T-helper 2 cell treated with Interferon-gamma antibody and Interleukin-4, amounts not matched to agents 100 ng/mL and 5 ng/mL, for 36 hours (primary cell): Measurements from ENCODE around the gene MAP6. TPM values are rescaled to one million over a fixed set of nuclear protein-coding genes. Genes with fewer than 3 reads are reported as not detected.
"Not testable (repeated sequence)": the region's sequence is repeated elsewhere in the genome, so short reads cannot be mapped to it uniquely, and the experiment has no call there.

Experiments
- intact Hi-C: fragments of 100-400 bp; cut with micrococcal nuclease; formaldehyde crosslinking; loops from one replicate; pipeline ENCODE4 v1.15.1; 2023
- total RNA-seq: library from RNA; stranded (reverse); gene quantifications from 2 replicates; pipeline ENCODE4 v1.2.3, GENCODE V29; 2022

Gene MAP6
- total RNA-seq, 1 donor from 2014 or later: 0.14 TPM

DNA sequence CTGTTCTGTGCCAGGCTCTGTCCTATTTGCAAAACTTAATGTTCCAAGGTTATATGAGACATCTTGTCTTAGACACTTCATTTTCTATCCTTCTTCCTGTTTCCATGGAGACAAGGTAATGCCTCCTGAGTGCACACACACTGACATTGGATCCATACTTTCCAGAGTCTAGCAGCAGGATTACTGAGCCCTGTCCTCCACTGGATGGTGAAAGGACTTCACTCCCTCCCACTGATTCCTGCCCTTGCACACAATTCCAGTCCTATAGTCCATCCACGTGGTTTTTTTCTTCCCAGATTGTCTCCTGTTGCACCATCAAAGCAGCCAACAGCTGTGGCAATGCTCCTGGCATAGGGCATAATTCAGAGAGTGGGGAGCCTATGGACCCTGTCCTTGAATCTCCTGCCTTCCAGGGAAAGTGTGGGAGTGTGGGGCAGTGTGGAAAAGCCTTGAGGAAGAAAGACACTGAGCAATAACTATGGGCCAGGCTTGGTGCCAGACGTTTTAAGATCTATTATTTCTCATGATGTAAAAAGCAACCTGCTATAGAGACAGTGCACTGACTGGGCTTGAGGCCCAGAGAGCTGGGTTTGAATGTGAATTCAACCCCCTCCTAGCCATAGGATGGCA lies 75.4 kb downstream of the MAP6 start:
- intact Hi-C loops: no loop called here

DNA sequence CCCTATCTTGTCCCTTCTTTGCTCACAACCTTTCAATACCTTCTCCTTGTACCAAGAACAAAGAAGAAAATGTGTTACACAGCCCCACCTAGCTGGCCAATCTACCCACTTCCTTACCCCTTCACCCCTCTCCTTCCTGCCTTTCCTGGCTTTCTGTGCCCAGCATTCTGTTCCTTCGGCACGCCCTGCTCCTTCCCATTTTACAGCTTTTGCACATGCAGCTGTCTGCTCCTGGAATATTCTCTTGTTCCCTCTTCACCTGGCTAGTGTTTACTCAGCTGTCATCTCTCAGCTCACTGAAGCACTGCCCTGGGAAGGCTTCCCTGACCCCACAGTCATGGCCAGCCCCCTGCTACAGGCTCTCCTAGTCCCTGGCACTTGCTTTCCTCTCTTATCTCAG lies 76.1 kb downstream of the MAP6 start:
- intact Hi-C loops: no loop called here

DNA sequence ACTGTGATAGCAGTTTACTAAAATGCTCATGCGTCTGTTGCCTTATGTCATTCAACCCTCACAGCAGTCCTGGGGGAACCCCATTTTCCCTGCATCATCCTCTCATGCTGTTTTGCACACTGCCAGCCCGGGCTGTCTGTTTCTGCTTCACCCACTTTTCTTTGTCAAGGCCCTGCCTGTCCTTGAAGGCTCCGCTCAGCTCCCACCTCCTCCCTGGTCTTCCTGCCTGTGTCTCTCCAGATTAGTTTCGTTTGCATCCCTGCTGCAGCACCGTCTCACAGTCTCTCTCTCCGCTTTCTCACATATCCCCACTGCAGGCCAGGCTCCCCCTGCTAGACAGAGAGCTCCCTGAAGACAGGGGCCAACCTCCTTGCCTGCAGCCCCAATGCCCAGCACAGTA lies 76.9 kb downstream of the MAP6 start:
- intact Hi-C loops: no loop called here

DNA sequence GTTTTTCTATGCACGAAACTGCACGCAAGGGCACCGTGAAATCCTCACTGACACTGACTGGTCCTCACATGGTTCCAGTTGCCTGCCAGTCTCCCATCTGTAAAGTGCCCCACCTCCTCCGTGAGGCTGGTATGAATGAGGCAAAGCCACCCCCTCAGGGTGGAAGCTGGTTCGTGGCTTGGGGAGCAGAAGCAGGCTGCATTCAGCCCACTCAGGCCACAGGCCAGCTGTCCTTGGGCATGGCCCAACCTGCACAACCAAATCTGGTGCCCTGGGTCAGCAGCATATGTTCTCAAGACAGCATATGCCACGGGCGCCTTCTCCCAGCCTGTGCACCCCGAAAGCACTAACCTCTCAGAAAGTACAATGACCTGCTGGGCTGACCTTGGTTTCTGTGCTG lies 77.5 kb downstream of the MAP6 start:
- intact Hi-C loops: no loop called here

DNA sequence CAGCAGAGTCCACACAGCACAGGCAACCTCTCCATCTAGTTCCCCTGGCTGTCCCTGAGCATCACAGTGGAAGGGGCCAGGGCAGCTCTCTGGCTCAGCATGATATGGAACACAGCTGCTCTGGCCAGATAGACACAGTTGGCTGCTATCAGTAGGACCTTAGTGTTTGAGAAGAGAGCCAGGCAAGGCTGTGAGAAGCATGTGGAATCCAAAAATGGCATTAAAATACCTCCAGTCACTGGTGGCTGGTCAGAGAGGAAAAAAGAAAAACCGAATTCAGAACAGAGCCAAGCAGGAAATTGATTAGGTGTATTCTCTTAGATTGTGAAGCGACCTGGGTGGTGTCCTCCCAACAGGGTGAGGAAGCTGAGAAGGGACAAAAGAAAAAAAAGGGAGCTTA lies 78.9 kb downstream of the MAP6 start:
- intact Hi-C loops: no loop called here

DNA sequence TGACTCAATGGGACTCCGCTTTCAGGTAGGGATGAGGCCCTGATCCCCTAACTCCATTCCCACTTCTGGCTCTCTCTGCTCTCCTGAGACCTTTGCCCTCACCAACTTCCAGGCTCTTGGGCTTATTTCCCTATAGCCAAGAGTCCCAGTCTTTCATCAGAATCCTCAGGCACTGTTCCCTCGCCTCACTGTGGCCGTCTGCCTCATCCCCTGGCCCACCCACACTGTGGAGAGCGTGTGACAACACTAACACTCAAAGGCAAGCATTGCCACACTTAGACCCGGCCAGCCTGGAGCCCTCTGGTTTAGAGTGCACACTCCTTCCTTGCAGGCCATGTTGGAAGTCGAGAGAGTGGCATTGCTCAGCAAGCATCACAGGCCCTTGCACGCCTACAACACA lies 79.8 kb downstream of the MAP6 start:
- intact Hi-C loops: no loop called here

DNA sequence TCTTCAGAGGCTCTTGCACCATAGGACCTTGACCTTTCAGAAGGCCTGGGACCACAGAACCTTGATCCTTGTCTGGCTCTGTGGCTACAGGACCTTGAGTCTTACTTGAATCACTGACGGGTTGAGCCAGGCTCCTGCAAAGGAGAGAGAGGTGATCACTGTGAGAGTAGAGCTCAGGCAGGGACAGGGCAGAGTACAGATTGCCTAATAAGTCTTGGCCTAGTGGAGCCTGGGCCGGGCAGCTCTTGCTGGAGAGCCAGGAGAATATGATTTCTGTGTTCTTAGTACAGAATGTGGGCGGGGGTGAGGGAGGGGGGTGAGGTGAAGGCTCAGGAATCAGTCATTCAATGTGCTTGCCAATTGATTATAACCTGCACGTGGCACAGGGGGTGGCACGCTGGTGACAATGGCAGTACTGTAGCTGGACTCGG lies 80.8 kb downstream of the MAP6 start:
- intact Hi-C loops: no loop called here

DNA sequence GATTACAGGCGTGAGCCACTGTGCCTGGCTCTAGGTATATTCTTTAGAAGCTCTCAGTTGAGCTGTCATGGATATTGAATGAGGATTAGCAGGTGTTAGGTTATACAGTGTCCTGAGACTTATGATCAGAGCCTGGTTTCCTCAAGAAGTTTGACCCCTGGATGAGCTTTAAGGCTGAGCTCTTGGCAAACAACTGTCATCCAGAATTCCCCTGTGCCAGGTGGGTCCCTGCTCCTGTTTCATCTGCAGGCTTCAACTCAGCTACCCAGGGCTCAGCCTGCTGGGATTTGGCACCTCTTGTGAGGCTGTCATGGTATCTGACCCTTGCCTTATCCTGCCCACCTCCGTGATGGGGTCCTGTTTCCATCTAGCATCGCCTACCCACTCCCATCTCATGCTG lies 82.4 kb downstream of the MAP6 start:
- intact Hi-C loops: no loop called here

DNA sequence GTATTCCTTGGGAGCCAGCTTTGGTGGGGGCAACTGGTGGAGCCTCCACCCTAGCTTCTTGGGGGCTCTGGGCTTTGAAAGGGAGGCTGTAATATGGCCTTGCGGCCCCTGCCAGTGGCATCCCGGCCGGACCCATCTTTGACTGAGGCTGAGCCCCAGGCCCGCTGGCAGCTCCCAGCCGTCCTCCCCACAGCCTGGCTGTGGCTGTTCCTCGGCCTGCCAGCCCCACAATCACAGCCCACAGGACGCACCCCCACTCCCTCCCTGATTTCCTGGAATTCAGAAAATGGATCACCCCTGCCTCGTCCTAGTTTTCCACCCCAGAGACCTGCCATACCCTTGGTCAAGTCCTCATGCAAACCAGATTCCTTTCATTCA lies 83.6 kb downstream of the MAP6 start:
- intact Hi-C loops: no loop called here

DNA sequence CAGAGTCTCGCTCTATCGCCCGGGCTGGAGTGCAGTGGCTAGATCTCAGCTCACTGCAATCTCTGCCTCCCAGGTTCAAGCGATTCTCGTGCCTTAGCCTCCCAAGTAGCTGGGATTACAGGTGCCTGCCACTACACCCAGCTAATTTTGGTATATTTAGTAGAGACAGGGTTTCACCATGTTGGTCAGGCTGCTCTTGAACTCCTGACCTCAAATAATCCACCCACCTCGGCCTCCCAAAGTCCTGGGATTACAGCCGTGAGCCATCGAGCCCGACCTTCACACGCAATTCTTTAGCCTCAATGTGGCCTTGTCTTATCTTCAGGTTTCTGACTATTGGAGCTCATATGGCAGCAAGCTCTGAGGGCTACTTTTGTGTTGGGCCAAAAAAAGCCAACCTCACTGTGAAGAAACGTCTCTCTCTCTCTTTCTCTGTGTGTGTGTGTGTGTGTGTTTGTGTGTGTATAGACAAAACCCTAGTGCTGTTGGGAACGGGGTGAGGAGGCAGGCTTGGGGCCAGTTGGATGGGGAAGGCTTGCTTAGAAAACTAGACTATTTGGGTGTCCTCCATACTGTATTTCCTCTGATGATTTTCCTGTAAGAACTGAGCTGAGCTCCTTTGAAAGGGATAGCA lies 84.1 kb downstream of the MAP6 start:
- intact Hi-C loops: not testable (repeated sequence)

DNA sequence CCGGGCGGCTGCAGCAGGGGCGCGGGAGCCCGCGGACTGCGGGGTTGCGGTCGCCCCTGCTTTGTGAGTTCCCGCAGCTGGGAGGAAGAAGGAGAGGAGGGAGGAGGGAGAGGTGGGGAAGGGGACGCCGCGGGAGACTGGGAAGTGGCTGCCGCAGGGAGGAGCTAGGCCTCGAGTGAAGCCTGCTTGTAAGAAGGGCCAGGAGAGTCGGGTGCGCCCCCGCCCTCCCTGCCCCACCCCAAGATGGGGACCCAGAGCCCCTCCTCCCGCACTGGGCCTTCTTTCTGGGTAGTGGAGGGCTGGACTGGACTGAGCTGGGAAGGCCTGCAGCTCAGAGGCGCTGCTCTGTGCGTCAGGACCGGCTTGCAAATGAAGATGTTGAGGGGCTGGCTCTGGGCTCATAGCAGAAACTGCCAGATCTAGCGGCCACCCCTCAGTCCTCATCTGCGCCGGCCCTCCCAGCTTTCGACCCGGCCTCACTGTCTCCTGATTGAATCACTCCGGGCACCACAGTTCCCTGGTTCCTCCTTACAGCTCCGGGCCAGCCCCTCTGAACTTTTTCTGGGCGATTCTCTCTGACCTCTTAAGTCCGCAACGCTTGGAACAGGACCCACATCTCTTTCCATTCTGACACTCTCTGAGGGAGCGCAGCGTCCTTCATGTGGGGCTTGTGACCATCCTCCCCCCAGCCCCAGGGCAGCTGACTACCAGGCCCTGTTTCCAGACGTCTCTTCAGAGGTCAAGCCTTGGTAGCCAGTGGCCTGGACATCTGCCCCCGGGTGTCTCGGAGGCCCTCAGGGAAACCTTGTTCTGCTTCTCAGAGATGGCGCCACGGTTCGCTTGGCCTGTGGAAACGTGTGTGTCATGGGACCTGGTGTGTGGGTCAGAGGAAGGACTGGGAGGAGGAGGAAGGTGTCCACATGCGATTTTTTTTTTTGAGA lies 84.8 kb downstream of the MAP6 start:
- intact Hi-C loops: no loop called here

DNA sequence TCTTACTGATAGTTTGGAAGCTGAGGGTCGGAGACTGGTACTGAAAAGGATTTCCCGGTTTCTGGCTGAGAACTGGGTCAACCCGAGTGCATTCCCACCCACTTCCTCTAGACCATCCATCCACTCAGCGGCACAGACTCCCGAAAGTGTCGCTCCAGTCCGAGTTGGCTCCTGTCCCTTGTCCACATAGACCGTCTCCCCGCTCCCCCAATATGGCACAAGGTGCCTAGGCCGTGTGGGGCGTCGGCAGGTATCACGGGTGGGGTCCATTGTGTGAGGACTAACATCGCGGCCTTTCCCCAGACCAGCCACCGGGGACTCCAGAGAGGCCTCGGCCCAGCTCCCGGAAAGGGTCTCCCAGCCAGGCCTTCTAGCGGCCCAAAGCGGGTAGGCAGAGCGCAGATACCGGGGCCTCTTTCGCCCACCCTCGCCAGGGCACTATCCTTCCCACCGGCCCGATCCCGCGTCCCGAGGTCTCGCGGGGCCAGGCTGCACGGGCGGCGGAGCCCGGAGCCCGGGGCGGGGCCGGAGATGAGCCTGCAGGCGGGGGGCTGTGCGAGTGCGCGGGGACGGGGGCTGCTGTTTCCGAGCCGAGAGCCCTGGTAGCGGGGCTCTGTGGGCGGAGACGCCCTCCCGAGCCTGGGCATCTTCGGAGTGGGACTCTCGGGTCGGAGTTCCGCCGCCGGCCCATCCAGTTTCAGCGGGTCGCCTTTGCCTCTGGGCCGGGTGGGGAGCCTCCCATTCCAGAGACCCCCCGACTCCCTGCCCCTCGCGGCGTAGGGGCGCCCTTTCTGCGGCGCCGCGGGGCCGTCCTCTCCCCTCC lies 85.7 kb downstream of the MAP6 start:
- intact Hi-C loops: no loop called here

DNA sequence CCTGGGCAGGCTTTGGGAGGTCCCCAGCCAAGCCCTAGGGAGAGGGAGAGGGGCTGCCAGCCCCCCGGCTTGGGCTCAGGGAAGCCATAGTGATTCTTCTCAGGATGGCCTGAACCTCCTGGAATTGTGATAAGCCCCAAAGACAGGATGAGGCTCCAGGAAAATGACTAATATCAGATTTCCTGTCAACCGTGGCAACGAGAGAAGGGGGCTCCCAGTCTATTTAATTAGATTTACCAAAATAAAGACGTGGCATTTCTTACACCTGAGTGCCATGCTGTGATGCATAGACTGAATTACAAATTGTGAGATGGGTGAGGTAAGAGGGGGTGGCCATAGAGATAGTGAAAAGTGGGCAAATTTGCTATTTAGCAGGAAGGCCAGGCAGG lies 86.3 kb downstream of the MAP6 start:
- intact Hi-C loops: no loop called here

DNA sequence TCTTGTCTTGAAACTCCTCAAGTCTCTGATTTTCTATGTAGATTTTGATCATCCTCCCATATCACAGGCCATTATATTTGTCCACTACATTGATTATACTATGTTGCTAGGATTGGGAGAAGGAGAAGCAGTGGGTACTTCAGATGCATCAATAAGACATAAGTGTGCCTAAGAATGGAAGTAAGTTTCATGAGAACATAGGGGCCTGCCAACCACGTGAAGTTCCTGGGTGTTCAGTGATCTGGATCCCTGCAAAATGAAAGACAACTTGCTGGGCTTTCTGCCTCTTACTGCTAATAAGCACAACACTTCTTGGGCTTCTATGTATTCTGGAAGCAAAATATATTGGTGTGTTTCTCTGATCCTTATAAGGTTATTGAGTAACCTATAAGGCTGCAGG lies 89.0 kb downstream of the MAP6 start:
- intact Hi-C loops: no loop called here

DNA sequence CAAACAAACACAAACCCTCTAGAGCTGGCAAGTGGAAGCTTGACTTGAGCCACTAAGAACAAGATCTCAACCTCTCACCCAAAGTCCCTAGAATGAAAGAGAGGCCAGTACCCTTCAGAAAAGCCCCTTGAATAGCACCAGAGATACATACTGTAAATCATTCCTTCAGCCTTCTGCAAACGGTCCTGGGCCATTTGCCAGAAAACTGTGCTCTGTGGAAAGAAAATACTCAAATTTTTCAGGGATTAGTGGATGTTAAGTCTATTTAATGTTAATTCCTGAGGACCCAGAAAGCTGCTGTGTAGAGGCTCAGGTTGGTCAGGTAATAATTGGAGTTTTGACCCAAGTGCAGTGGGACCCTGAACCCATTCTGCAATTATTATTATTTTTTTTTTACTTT lies 89.9 kb downstream of the MAP6 start:
- intact Hi-C loops: no loop called here

DNA sequence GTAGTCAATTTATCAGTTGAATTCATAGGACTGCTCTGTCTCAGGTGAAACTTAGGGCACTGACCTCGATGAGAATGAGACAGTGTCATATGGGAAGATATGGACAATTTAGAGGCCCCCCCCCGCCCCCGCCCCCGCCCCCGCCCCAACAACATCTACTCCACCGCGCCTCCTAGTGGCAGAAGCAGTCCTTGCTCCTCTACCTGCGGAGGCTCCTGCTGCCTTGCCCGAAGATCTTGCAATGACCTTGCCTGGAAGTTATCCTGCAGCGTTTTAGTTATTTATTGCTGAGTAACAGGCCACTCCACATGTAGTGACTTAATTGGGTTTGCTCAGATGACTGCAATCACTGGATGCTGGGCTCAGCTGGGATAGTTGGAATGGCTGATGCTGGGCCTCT lies 91.6 kb downstream of the MAP6 start:
- intact Hi-C loops: no loop called here

DNA sequence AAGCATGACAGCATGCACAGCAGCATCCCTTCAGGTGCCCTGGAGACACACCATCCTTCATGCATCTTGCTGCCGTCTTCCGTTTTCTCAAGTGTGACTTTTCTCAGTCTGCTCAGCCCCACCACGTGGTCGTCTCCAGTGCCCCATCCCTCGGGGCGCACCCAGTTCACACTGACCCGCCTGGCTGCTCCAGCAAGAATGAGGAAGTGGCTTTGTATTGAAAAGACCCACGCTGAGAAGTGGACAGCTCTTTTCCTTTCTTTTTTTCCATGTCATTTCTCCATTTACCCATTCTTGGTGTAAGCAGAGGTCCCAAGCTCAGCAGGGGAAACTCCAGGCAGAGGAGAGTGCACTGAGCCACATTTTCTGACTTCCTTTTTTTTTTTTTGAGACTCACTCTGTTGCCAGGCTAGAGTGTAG lies 92.3 kb downstream of the MAP6 start:
- intact Hi-C loops: no loop called here

DNA sequence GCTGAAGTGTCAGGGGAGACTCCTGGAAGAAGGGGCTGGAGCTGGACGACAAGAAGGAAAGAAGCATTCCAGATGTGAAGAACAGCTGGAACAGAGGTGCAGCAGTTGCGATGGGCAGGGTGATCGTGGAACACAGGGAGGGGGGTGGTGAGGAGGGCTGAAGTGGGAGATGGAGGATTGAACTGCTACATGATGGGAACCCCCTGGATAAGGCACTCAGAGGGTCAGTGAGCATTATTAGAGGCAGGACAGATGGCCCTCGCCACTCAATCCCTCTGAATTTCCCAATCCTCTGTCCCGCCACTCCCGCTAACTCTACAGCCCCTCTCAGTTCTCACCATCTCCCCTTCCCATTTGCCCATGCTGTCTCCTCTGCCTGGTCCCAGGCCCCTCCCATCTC lies 92.8 kb downstream of the MAP6 start:
- intact Hi-C loops: no loop called here

DNA sequence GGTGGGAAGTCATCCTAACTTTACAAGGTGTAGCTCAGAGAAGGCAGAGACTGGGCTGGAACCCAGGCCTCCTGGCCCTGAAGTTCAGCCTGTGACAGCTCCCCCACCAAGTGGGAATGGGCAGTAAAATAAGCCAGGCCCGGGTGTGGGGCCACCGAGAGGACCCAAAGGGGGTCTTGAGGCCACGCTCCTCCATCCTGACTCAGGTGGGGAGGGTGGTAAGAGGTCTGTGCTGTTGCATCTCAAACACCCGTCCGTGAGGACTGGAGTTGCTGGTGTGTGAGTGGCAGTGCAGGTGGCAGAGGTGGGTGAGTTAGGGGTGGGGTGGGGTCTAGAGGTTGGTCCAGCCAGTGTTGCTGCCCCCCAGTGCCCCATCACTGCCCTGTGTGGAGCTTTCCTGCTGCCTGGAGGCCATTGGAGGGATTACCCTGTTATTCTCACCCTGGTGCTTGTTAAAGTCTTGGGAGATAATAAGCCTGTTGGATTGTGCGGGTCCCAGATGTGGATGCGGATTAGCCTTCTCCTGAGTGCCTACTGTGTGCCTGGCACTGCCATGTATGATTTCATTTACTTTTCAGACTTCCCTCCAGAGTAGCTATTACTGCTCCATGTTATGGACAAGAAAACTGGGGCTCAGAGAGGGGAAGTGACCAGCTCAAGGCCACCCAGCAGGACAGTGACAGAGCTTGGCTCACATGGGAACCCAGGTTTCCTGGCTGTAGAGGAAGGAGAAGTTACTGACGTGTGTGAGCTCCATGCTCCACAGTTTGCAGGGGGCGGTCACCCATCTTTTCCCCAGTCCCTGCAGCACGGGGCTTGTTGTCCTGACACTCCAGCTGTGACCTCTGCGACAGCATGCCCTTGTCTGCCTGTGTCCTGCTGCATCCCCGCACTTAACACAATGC lies 93.9 kb downstream of the MAP6 start:
- intact Hi-C loops: no loop called here

DNA sequence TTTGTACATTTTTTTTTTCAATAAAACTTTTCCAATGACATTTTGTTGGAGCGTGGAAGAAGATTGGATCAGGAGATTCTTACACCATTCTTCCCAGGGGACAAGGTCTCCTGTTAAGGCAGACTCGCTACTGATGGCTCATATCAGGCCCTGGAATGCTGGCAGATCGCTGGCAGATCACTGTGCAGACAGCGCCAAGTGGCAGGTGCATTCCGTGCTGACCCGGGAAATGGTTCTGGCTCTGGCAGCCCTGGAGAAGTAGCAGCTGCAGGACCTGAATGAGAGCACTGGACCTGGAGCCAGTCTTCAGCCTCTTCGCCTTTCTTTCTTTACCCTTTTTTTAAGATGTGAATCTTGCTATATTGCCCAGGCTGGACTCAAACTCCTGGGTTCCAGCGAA lies 96.1 kb downstream of the MAP6 start:
- intact Hi-C loops: no loop called here

DNA sequence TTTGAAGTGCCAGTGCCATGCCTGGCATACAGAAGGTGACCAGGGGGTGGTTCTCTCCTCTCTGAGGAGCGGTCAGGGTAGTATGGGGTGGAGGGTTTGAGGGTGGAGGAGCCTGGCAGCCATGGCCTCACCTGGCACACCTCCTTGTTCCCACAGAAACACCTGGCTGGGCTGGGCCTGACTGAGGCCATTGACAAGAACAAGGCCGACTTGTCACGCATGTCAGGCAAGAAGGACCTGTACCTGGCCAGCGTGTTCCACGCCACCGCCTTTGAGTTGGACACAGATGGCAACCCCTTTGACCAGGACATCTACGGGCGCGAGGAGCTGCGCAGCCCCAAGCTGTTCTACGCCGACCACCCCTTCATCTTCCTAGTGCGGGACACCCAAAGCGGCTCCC lies 97.2 kb downstream of the MAP6 start:
- intact Hi-C loops: no loop called here
